ENCODE measurements around the gene PPP1R12B.

DNA sequence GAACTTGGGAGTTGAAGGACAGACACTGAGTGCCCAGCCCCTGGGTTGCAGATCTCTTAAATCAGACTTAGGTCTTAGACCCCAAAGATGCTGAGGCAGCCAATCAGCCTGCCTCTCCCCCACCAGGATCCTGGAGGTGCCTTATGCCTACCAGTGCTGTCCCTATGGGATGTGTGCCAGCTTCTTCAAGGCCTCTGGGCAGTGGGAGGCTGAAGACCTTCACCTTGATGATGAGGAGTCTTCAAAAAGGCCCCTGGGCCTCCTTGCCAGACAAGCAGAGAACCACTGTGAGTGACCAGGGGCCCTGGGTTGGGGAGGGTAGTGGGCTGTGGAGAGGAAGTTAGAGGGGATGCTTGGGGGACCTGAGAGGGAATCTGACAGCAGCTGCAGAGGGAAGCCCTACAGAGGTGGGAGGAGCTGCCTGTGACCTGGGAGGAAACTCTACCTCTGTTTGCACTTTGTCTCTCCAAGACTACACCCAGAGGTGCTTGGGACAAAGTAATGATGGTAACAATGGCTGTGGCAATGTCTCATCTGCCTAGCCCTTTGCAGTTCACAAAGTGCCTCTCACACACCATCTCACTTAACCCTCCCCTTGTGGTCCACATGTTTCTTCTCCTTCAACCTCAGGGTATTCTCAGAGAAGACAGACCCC, 38.3 kb upstream of the PPP1R12B start:
- TF ChIP-seq, protein P1, sequence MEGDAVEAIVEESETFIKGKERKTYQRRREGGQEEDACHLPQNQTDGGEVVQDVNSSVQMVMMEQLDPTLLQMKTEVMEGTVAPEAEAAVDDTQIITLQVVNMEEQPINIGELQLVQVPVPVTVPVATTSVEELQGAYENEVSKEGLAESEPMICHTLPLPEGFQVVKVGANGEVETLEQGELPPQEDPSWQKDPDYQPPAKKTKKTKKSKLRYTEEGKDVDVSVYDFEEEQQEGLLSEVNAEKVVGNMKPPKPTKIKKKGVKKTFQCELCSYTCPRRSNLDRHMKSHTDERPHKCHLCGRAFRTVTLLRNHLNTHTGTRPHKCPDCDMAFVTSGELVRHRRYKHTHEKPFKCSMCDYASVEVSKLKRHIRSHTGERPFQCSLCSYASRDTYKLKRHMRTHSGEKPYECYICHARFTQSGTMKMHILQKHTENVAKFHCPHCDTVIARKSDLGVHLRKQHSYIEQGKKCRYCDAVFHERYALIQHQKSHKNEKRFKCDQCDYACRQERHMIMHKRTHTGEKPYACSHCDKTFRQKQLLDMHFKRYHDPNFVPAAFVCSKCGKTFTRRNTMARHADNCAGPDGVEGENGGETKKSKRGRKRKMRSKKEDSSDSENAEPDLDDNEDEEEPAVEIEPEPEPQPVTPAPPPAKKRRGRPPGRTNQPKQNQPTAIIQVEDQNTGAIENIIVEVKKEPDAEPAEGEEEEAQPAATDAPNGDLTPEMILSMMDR (conservative IDR thresholded peaks at IDR 0.05; ENCODE audit: low read depth, low read length): no peak
- no peak for TF ChIP-seq EZH2 (IDR thresholded peaks at IDR 0.05; ENCODE audit: borderline replicate concordance, low read depth, low read length, poor library complexity, severe bottlenecking)

Data from A673 (cell line).